HEK293 (cell line): ENCODE results near the gene TMEM214.

ENCODE experiments used
- GLI2 ChIP-seq: fragments of 450-650 bp; formaldehyde crosslinking; IDR thresholded peaks from 2 replicates; pipeline ENCODE4; 2017; ENCODE audit warnings: missing biosample characterization, missing genetic modification characterization, low read depth, borderline replicate concordance
- IKZF3 ChIP-seq: fragments of 450-650 bp; IDR thresholded peaks from 2 replicates; pipeline ENCODE4 v1.5.0; 2018; ENCODE audit warnings: missing biosample characterization, mild to moderate bottlenecking, missing genetic modification characterization, moderate library complexity
- KLF7 ChIP-seq: fragments of 450-650 bp; formaldehyde crosslinking; IDR thresholded peaks from 2 replicates; pipeline ENCODE4 v1.5.1; 2016; ENCODE audit warnings: missing biosample characterization, missing genetic modification characterization, borderline replicate concordance
- KLF8 ChIP-seq: fragments of 450-650 bp; formaldehyde crosslinking; IDR thresholded peaks from 2 replicates; pipeline ENCODE4 v1.5.1; 2016; ENCODE audit warnings: missing biosample characterization, missing genetic modification characterization
- PRDM1 ChIP-seq: fragments of 450-650 bp; formaldehyde crosslinking; IDR thresholded peaks from 2 replicates; pipeline ENCODE4; 2016; ENCODE audit warnings: missing biosample characterization, missing genetic modification characterization
- ZBTB20 ChIP-seq: fragments of 450-650 bp; formaldehyde crosslinking; IDR thresholded peaks from 2 replicates; pipeline ENCODE4 v1.5.1; 2016; ENCODE audit warnings: missing biosample characterization, missing genetic modification characterization
- ZBTB21 ChIP-seq: fragments of 450-650 bp; formaldehyde crosslinking; IDR thresholded peaks from 2 replicates; pipeline ENCODE4 v1.5.1; 2017; ENCODE audit warnings: missing biosample characterization, missing genetic modification characterization
- ZNF10 ChIP-seq: fragments of 450-650 bp; formaldehyde crosslinking; IDR thresholded peaks from 2 replicates; pipeline ENCODE4 v1.5.1; 2017; ENCODE audit warnings: missing biosample characterization, missing genetic modification characterization
- ZNF138 ChIP-seq: fragments of 450-650 bp; formaldehyde crosslinking; IDR thresholded peaks from 2 replicates; pipeline ENCODE4 v1.5.1; 2016; ENCODE audit warnings: missing biosample characterization, missing genetic modification characterization, borderline replicate concordance
- ZNF155 ChIP-seq: fragments of 450-650 bp; formaldehyde crosslinking; IDR thresholded peaks from 2 replicates; pipeline ENCODE4 v1.5.1; 2016; ENCODE audit warnings: missing biosample characterization, missing genetic modification characterization
- ZNF174 ChIP-seq: fragments of 450-650 bp; formaldehyde crosslinking; IDR thresholded peaks from 2 replicates; pipeline ENCODE4 v1.5.0; 2017; ENCODE audit warnings: missing biosample characterization, mild to moderate bottlenecking, missing genetic modification characterization
- ZNF274 ChIP-seq, 2 experiments: fragments of 200-500 bp in 1 of 2; fragments of 450-650 bp in 1 of 2; sonication (Bioruptor generic) in 1 of 2; formaldehyde crosslinking in 1 of 2; IDR thresholded peaks; 2 replicates each; pipeline versions ENCODE4 v1.5.1 to v1.6.1; 2014 to 2016; ENCODE audit warnings: borderline replicate concordance in 1 of 2, inconsistent platforms in 1 of 2, low read length in 1 of 2, missing biosample characterization in 1 of 2, missing genetic modification characterization in 1 of 2
- ZNF292 ChIP-seq: fragments of 450-650 bp; formaldehyde crosslinking; IDR thresholded peaks from 2 replicates; pipeline ENCODE4 v1.5.1; 2016; ENCODE audit warnings: low read depth, missing biosample characterization, missing genetic modification characterization, borderline replicate concordance
- ZNF521 ChIP-seq: fragments of 450-650 bp; formaldehyde crosslinking; IDR thresholded peaks from 2 replicates; pipeline ENCODE4 v1.5.1; 2017; ENCODE audit warnings: missing biosample characterization, mild to moderate bottlenecking, missing genetic modification characterization
- ZNF560 ChIP-seq: fragments of 450-650 bp; formaldehyde crosslinking; IDR thresholded peaks from 2 replicates; pipeline ENCODE4 v1.5.1; 2017; ENCODE audit warnings: missing biosample characterization, missing genetic modification characterization, borderline replicate concordance
- ZNF571 ChIP-seq: fragments of 450-650 bp; formaldehyde crosslinking; IDR thresholded peaks from 2 replicates; pipeline ENCODE4 v1.5.0; 2017; ENCODE audit warnings: missing biosample characterization, missing genetic modification characterization
- ZNF585B ChIP-seq: fragments of 450-650 bp; formaldehyde crosslinking; IDR thresholded peaks from 2 replicates; pipeline ENCODE4 v1.5.1; 2016; ENCODE audit warnings: missing biosample characterization, missing genetic modification characterization
- ZNF623 ChIP-seq: fragments of 450-650 bp; formaldehyde crosslinking; IDR thresholded peaks from 2 replicates; pipeline ENCODE4 v1.5.1; 2016; ENCODE audit warnings: missing biosample characterization, missing genetic modification characterization
- ZNF777 ChIP-seq: fragments of 450-650 bp; formaldehyde crosslinking; IDR thresholded peaks from 2 replicates; pipeline ENCODE4 v1.5.1; 2017; ENCODE audit warnings: missing biosample characterization, missing genetic modification characterization, borderline replicate concordance
- ZSCAN23 ChIP-seq: fragments of 450-650 bp; formaldehyde crosslinking; IDR thresholded peaks from 2 replicates; pipeline ENCODE4 v1.5.1; 2016; ENCODE audit warnings: missing biosample characterization, missing genetic modification characterization
- TF ChIP-seq, protein P1 (sequence below): fragments of 450-650 bp; formaldehyde crosslinking; IDR thresholded peaks from 2 replicates; pipeline ENCODE4 v1.5.1; 2017; ENCODE audit warnings: missing biosample characterization, missing genetic modification characterization
- TF ChIP-seq, protein P2 (sequence below): fragments of 450-650 bp; formaldehyde crosslinking; IDR thresholded peaks from 2 replicates; pipeline ENCODE4 v1.5.1; 2016; ENCODE audit warnings: missing biosample characterization, missing genetic modification characterization
- TF ChIP-seq, protein P3 (sequence below): fragments of 450-650 bp; formaldehyde crosslinking; IDR thresholded peaks from 2 replicates; pipeline ENCODE4 v1.5.1; 2016; ENCODE audit warnings: missing biosample characterization, missing genetic modification characterization

Gene TMEM214

DNA sequence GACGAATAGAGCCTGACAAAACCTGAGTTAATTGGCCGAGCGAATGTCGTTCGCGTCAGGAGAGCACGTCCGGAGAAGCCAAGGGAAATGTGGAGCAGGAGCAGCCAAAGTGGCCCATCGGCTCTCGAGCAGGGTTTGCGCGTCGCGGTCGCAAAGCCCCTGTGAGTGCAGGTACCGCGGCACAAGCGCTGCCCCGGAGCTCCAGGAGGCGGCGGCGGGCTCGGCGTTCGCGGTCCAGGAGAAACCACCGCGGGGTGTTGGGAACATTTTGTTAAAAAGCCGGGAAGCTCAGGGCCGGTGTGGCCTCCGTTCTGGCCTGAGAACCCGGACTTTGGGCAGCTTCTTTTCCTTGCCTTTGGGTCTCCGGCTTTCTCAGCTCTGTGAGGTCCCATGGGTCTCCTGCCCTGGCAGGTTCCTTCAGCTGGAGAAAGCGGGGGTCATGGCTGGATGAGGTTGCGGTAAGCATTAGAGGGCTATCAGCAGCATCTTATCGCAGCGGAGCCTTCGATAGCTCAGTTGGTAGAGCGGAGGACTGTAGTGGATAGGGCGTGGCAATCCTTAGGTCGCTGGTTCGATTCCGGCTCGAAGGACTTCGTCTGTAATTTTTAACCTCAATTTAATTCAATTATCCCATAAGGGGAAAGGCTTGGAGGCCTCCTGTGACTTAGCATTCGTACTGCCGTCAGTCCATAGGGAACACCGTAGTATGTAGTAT, 17.7 kb downstream of the TMEM214 start (continued):
- TF ChIP-seq, protein P1, sequence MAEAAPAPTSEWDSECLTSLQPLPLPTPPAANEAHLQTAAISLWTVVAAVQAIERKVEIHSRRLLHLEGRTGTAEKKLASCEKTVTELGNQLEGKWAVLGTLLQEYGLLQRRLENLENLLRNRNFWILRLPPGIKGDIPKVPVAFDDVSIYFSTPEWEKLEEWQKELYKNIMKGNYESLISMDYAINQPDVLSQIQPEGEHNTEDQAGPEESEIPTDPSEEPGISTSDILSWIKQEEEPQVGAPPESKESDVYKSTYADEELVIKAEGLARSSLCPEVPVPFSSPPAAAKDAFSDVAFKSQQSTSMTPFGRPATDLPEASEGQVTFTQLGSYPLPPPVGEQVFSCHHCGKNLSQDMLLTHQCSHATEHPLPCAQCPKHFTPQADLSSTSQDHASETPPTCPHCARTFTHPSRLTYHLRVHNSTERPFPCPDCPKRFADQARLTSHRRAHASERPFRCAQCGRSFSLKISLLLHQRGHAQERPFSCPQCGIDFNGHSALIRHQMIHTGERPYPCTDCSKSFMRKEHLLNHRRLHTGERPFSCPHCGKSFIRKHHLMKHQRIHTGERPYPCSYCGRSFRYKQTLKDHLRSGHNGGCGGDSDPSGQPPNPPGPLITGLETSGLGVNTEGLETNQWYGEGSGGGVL (tag by site-specific recombination) = 0 out of 2 replicates have a peak, but pooled peaks have one; percentile 9
- TF ChIP-seq, protein P2, sequence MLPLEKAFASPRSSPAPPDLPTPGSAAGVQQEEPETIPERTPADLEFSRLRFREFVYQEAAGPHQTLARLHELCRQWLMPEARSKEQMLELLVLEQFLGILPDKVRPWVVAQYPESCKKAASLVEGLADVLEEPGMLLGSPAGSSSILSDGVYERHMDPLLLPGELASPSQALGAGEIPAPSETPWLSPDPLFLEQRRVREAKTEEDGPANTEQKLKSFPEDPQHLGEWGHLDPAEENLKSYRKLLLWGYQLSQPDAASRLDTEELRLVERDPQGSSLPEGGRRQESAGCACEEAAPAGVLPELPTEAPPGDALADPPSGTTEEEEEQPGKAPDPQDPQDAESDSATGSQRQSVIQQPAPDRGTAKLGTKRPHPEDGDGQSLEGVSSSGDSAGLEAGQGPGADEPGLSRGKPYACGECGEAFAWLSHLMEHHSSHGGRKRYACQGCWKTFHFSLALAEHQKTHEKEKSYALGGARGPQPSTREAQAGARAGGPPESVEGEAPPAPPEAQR (tag by site-specific recombination) = peak; percentile 81; the same call in 1 of the 2 replicates
- TF ChIP-seq ZNF292 (tag by site-specific recombination) (no peak), ZNF155 (tag by site-specific recombination) (no peak), ZNF560 (tag by site-specific recombination) (no peak), ZNF174 (tag by site-specific recombination) (no peak), ZBTB21 (tag by site-specific recombination) (peak; percentile 9; the same call in 1 of the 2 replicates), ZBTB20 (tag by site-specific recombination) (peak; percentile 82), ZNF777 (tag by site-specific recombination) (no peak), KLF8 (tag by site-specific recombination) (peak; percentile 58), ZSCAN23 (tag by site-specific recombination) (0 out of 2 replicates have a peak, but pooled peaks have one; percentile 83), ZNF585B (peak; percentile 46), KLF7 (peak; percentile 99), ZNF274 (IDR thresholded peaks at IDR 0.05; ENCODE audit: low read length) (no peak), ZNF274 (tag by site-specific recombination; IDR thresholded peaks at IDR 0.05; ENCODE audit: borderline replicate concordance) (no peak), ZNF521 (tag by site-specific recombination) (no peak), PRDM1 (tag by site-specific recombination) (peak; percentile 12; the same call in 1 of the 2 replicates), ZNF623 (tag by site-specific recombination) (no peak), IKZF3 (tag by site-specific recombination) (peak; percentile 27; the same call in 1 of the 2 replicates), GLI2 (tag by site-specific recombination) (no peak), ZNF138 (tag by site-specific recombination) (no peak), ZNF571 (tag by site-specific recombination) (no peak), ZNF10 (tag by site-specific recombination) (no peak)
- TF ChIP-seq, protein P3, sequence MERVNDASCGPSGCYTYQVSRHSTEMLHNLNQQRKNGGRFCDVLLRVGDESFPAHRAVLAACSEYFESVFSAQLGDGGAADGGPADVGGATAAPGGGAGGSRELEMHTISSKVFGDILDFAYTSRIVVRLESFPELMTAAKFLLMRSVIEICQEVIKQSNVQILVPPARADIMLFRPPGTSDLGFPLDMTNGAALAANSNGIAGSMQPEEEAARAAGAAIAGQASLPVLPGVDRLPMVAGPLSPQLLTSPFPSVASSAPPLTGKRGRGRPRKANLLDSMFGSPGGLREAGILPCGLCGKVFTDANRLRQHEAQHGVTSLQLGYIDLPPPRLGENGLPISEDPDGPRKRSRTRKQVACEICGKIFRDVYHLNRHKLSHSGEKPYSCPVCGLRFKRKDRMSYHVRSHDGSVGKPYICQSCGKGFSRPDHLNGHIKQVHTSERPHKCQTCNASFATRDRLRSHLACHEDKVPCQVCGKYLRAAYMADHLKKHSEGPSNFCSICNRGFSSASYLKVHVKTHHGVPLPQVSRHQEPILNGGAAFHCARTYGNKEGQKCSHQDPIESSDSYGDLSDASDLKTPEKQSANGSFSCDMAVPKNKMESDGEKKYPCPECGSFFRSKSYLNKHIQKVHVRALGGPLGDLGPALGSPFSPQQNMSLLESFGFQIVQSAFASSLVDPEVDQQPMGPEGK (tag by site-specific recombination) = peak; percentile 70; the same call in 1 of the 2 replicates
